ENCODE results near the gene IFNA16.
"Not testable (repeated sequence)": the region's sequence is repeated elsewhere in the genome, so short reads cannot be mapped to it uniquely, and the experiment has no call there.

The IFNA16 gene

DNA sequence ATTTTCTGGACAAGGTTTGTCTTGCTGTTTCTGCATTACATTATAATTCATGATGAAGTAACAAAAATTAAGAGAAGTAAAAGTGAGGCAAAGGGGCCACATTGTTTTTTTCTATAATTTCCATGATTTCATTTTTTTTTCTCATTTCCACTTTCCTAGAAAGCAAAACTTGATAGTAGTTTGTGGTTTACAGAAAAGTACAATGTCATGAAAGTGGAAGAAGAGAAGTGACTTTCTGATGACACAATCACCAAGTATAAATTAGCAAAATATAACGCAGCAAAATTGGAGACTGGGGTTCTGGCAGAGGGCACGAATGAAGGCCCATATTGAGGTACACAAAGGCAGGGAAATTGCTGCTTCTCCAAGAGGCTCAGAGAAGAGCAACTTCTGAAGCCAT, 27.7 kb upstream of the IFNA16 start:
- no peak for DNase-seq (ENCODE audit: low read depth, low spot score)
- ChIA-PET POLR2A (no interaction called here), CTCF (interaction anchor here (1.4 kb wide), 1 partner anchor 211 kb away, joined by 3 read pairs; no protein-coding TSS in a partner anchor)
- no peak for TF ChIP-seq CTCF (IDR thresholded peaks at IDR 0.05; ENCODE audit: insufficient read depth, low read length, missing control alignments)
- H3K4me3 ChIP-seq (ENCODE audit: low read depth, low read length) = no peak overlapping the region

DNA sequence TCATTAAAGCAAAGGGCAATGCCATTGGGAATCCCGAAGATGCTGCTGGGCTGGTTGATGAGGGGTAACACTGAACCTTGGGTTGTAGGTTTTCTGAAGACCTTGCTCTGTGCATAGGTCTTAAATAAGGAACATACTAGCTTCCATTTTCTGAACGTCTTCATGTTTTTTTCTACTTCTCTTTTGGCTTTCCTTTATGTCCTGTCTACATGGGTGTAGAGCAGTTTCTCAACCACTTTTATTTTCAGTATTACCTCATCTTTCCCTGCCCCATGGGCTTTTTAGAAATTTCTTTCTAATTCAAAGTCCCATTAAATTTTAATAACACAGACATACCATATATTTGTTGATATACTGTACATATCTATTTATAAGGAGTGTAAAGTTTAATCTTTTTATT, 22.8 kb upstream of the IFNA16 start, which contains the start of gene IFNA14:
IFNA14 (minus strand) TSS at position 95 of the 400 bp plus-strand sequence; CDS start at position 25, 70 bp downstream.
- no peak within 1 kb of the TSS for H3K4me3 ChIP-seq (ENCODE audit: low read depth, low read length)
- CTCF ChIA-PET = no interaction called here
- no peak for TF ChIP-seq CTCF (IDR thresholded peaks at IDR 0.05; ENCODE audit: insufficient read depth, low read length, missing control alignments)
- POLR2A ChIA-PET = no interaction called here
- DNase-seq (ENCODE audit: low read depth, low spot score) = no peak

DNA sequence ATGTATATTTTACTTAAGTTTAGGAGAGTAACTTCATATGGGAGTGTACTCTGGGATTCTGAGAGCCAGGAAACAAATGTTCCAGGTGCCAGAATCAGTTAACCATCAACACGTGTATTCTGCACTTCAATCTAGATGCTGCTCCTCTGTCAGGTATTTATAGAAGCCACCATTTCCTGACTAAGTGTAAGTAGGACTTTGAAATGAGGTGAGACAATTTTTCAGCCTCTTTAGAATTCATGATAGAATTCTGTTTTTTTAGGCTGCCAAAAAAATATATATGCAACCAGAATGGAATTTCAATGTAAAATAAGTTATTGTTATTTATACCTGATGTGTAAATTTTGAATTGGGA, 19.2 kb upstream of the IFNA16 start:
- CTCF ChIA-PET = interaction anchor here (0.7 to 3.0 kb wide), 10 partner anchors 12 to 764 kb away, joined by 3 to 21 read pairs (median 4); no protein-coding TSS in a partner anchor
- DNase-seq (ENCODE audit: low read depth, low spot score); POLR2A ChIA-PET; H3K4me3 ChIP-seq (ENCODE audit: low read depth, low read length): not testable (repeated sequence)

- POLR2A ChIA-PET; DNase-seq (ENCODE audit: low read depth, low spot score): not testable (repeated sequence)
Measured at GRCh38 chr9:21235468-21236359, 18.6 kb upstream of the IFNA16 start.

GRCh38 chr9:21234153-21234687, 17.1 kb upstream of the IFNA16 start:
- no peak for DNase-seq (ENCODE audit: low read depth, low spot score)
- no peak for TF ChIP-seq CTCF (IDR thresholded peaks at IDR 0.05; ENCODE audit: insufficient read depth, low read length, missing control alignments)
- H3K4me3 ChIP-seq (ENCODE audit: low read depth, low read length) = no peak overlapping the region
- CTCF ChIA-PET = interaction anchor here (0.8 to 3.0 kb wide), 3 partner anchors 18 to 579 kb away, joined by 3 to 21 read pairs (median 3); no protein-coding TSS in a partner anchor
- POLR2A ChIA-PET = no interaction called here

More at GRCh38 chr9:21235468-21236359, 18.6 kb upstream of the IFNA16 start:
- H3K4me3 ChIP-seq (ENCODE audit: low read depth, low read length) = not testable (repeated sequence)
- CTCF ChIA-PET = interaction anchor here (0.7 to 3.0 kb wide), 12 partner anchors 12 to 765 kb away, joined by 3 to 21 read pairs (median 4); no protein-coding TSS in a partner anchor
- TF ChIP-seq CTCF (IDR thresholded peaks at IDR 0.05; ENCODE audit: insufficient read depth, low read length, missing control alignments) = peak; percentile 34

DNA sequence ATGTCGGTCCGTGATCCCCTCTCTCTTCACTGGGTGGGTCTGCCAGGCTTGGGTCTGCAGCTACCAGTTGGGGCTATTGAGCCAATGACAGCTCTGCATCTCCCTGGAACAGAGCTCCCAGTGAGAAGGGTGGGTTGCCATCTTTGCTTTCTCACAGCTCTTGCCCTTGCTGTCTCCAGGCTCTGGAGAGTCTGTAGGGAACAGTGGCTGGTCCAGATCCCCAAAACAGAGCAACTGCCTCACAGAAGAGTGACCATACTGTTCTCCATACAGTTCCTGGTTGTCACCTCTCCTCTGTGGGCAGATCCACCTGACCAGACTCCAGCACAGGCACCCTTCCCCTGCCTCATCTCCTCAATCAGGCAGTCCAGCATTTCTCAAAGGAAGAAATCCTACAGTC, 16.1 kb upstream of the IFNA16 start:
- no peak overlapping the region for H3K4me3 ChIP-seq (ENCODE audit: low read depth, low read length)
- TF ChIP-seq CTCF (IDR thresholded peaks at IDR 0.05; ENCODE audit: insufficient read depth, low read length, missing control alignments) = no peak
- no peak for DNase-seq (ENCODE audit: low read depth, low spot score)
- ChIA-PET POLR2A (no interaction called here), CTCF (no interaction called here)

Data from AG04449 (cell line).